C4-2B (cell line): ENCODE data around the gene PI4K2B.
"Not testable (repeated sequence)": the region's sequence is repeated elsewhere in the genome, so short reads cannot be mapped to it uniquely, and the experiment has no call there.

Experiments used
- H3K27ac ChIP-seq: fragments of 450-650 bp; 2 replicates; pipeline ENCODE4 v1.5.1; 2017
- CTCF ChIP-seq: fragments of 450-650 bp; conservative IDR thresholded peaks from 2 replicates; pipeline ENCODE4 v1.5.1; 2017; ENCODE audit warnings: mild to moderate bottlenecking
- ZFX ChIP-seq: fragments of 450-650 bp; IDR thresholded peaks from 2 replicates; pipeline ENCODE4 v1.6.1; 2017

PI4K2B gene

GRCh38 chr4:25246680-25247611 is 13.1 kb downstream of the PI4K2B start:
- no peak overlapping the region for H3K27ac ChIP-seq
- TF ChIP-seq CTCF (no peak), ZFX (no peak)

- not testable (repeated sequence) for H3K27ac ChIP-seq
These were observed 15.0 kb downstream of the PI4K2B start for GRCh38 chr4:25248875-25249274.

GRCh38 chr4:25249494-25249893 is 15.7 kb downstream of the PI4K2B start:
- not testable (repeated sequence) for H3K27ac ChIP-seq

GRCh38 chr4:25252230-25253070 is 18.6 kb downstream of the PI4K2B start:
- TF ChIP-seq ZFX (no peak), CTCF (no peak)
- H3K27ac ChIP-seq: no peak overlapping the region

- H3K27ac ChIP-seq: no peak overlapping the region
- TF ChIP-seq CTCF (no peak), ZFX (no peak)
These were observed 19.2 kb downstream of the PI4K2B start for GRCh38 chr4:25253071-25253445.

GRCh38 chr4:25253786-25254185 is 20.0 kb downstream of the PI4K2B start:
- H3K27ac ChIP-seq: not testable (repeated sequence)

- H3K27ac ChIP-seq: no peak overlapping the region
- TF ChIP-seq CTCF (no peak), ZFX (no peak)
These were observed 25.2 kb downstream of the PI4K2B start for GRCh38 chr4:25258980-25259578.

GRCh38 chr4:25271866-25272265 is 38.0 kb downstream of the PI4K2B start:
- no peak overlapping the region for H3K27ac ChIP-seq
- no peak for TF ChIP-seq CTCF
- TF ChIP-seq ZFX: no peak
